Measurements from ENCODE around the gene LRRN4CL.
A peak's percentile ranks its signal among the peaks of the same experiment; 100 is the strongest.

LRRN4CL gene

DNA sequence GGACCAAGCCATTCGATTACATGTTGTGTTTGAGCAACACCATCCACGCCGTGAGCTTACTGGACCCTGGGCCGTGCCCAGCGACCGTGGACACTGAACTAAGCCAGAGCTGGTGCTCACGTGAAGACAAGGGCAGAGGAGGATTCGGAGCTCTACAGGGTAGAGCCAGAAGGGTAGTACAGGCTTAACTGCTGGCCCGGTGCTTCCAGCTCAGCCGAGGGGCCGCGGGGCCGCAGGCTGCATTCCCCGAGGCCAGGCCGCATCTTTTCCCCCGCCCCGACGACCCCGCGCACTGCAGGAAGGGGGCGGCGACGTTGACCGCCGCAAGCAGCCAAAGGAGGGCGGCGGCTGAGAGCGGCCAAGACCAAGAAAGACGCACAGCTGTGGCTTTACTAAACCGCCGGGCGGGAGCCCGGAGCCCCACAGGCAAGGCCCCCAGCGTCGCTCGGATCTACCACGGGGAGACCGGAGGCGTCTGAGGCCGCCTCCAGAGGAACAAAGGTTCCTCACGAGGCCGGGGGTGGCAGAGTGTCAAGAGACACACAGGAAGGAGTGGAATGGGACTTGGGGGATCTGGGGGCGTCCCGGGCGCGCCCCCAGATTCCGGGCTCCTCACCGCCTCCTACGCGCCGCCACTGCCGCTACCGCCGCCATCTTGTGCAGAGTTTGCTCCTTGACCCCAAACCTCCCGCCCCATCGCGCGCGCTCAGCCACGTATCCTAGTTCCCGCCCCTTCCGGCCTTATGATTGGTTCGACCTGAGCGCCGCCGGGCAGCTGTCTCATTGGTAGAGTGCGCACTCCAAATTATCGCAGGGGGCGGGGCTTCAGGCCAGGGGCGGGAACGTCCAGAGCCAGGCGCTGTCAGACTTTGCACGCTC lies 43.1 kb downstream of the LRRN4CL start, which contains the start of gene GANAB:
Gene GANAB, minus strand, starts transcription at position 668 of the 879 bp plus-strand sequence. Its CDS starts 14 bp downstream, at position 654.
- TF ChIP-seq, protein P1, sequence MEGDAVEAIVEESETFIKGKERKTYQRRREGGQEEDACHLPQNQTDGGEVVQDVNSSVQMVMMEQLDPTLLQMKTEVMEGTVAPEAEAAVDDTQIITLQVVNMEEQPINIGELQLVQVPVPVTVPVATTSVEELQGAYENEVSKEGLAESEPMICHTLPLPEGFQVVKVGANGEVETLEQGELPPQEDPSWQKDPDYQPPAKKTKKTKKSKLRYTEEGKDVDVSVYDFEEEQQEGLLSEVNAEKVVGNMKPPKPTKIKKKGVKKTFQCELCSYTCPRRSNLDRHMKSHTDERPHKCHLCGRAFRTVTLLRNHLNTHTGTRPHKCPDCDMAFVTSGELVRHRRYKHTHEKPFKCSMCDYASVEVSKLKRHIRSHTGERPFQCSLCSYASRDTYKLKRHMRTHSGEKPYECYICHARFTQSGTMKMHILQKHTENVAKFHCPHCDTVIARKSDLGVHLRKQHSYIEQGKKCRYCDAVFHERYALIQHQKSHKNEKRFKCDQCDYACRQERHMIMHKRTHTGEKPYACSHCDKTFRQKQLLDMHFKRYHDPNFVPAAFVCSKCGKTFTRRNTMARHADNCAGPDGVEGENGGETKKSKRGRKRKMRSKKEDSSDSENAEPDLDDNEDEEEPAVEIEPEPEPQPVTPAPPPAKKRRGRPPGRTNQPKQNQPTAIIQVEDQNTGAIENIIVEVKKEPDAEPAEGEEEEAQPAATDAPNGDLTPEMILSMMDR (IDR thresholded peaks at IDR 0.05): peak; percentile 46
- H3K9me3 ChIP-seq: no peaks in the 10 kb centered on the region
- no peaks in the 10 kb centered on the region for H3K27me3 ChIP-seq
- H3K36me3 ChIP-seq: peaks cover 26% of the 10 kb centered on the region
- peak within 1 kb of the TSS; percentile 81 to 88 for H3K4me3 ChIP-seq (ENCODE audit: low read depth in 1 of 2, low read length in 1 of 2)
- H3K27ac ChIP-seq: peak within 1 kb of the TSS; percentile 77
- H3K4me1 ChIP-seq (ENCODE audit: control insufficient read depth in 1 of 2, insufficient read depth in 1 of 2, low read depth in 1 of 2, low read length in 1 of 2): peaks cover 14 to 16% of the 10 kb centered on the region in 2 experiments

DNA sequence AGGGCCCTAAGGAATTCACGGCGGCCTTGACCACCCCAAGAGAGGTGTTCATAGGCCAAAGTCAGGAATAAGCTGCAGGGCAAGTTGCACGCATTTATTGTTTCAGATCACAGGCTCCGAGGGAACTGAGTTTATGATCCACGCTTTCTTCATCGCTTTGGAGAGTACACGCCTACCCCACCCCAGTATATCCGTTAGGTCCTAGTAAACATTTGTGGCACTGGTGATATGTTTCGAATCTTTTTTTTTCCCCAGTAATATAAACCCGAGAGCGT lies 43.7 kb downstream of the LRRN4CL start:
- H3K4me3 ChIP-seq (ENCODE audit: low read depth in 1 of 2, low read length in 1 of 2): peak overlapping the region; percentile 81 to 88
- no peaks in the 10 kb centered on the region for H3K9me3 ChIP-seq
- H3K36me3 ChIP-seq: peaks cover 26% of the 10 kb centered on the region
- no peaks in the 10 kb centered on the region for H3K27me3 ChIP-seq
- H3K4me1 ChIP-seq (ENCODE audit: control insufficient read depth in 1 of 2, insufficient read depth in 1 of 2, low read depth in 1 of 2, low read length in 1 of 2): peaks cover 14 to 16% of the 10 kb centered on the region in 2 experiments
- TF ChIP-seq, protein P1 (IDR thresholded peaks at IDR 0.05): no peak
- H3K27ac ChIP-seq: peak overlapping the region; percentile 77

DNA sequence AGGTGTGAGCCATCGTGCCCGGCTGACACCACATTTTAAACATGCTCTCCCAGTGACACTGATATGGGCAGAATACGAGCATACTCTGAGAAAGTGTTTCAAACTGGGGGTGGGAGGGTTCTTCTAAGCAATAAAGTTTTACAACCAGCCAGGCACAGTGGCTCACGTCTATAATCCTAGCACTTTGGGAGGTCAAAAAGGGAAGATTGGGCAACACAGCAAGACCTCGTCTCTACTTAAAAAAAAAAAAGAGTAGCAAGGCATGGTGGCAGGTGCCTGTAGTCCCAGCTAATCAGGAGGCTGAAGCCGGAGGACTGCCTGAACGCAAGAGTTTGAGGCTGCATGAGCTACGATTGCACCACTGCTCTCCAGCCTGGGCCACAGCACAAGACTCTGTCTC lies 45.1 kb downstream of the LRRN4CL start:
- TF ChIP-seq, protein P1 (IDR thresholded peaks at IDR 0.05): no peak
- H3K4me1 ChIP-seq (ENCODE audit: control insufficient read depth in 1 of 2, insufficient read depth in 1 of 2, low read depth in 1 of 2, low read length in 1 of 2): peaks cover 14 to 16% of the 10 kb centered on the region in 2 experiments
- H3K9me3 ChIP-seq: no peaks in the 10 kb centered on the region
- H3K27me3 ChIP-seq: no peaks in the 10 kb centered on the region
- H3K4me3 ChIP-seq (ENCODE audit: low read depth in 1 of 2, low read length in 1 of 2): no peak overlapping the region
- peaks cover 21% of the 10 kb centered on the region for H3K36me3 ChIP-seq
- H3K27ac ChIP-seq: no peak overlapping the region

All from neutrophil (primary cell).